GM12875 (cell line): ENCODE results near the gene PAK5.

ENCODE experiments used
- H3K4me3 ChIP-seq: one replicate; pipeline ENCODE4 v1.5.1; 2011; ENCODE audit warnings: low read depth, low read length, control low read depth
- CTCF ChIP-seq: IDR thresholded peaks from 2 replicates; pipeline ENCODE4 v1.5.1; 2011; ENCODE audit warnings: low read depth, mild to moderate bottlenecking, control low read depth, inconsistent platforms, low read length, moderate library complexity, borderline replicate concordance; ENCODE audit not compliant: insufficient read depth

Gene PAK5

GRCh38 chr20:9498322-9498721 is 340.6 kb downstream of the PAK5 start:
- H3K4me3 ChIP-seq = no peak overlapping the region
- TF ChIP-seq CTCF = no peak

- H3K4me3 ChIP-seq = no peak overlapping the region
- no peak for TF ChIP-seq CTCF
Observed at GRCh38 chr20:9496155-9496554, 342.7 kb downstream of the PAK5 start.

- no peak for TF ChIP-seq CTCF
- no peak overlapping the region for H3K4me3 ChIP-seq
Observed at GRCh38 chr20:9495701-9496100, 343.2 kb downstream of the PAK5 start.

GRCh38 chr20:9493803-9494202 is 345.1 kb downstream of the PAK5 start:
- no peak overlapping the region for H3K4me3 ChIP-seq
- TF ChIP-seq CTCF = no peak

GRCh38 chr20:9492067-9492466 is 346.8 kb downstream of the PAK5 start:
- H3K4me3 ChIP-seq = no peak overlapping the region
- no peak for TF ChIP-seq CTCF

GRCh38 chr20:9491324-9491723 is 347.6 kb downstream of the PAK5 start:
- no peak overlapping the region for H3K4me3 ChIP-seq
- no peak for TF ChIP-seq CTCF

GRCh38 chr20:9490631-9491030 is 348.2 kb downstream of the PAK5 start:
- no peak for TF ChIP-seq CTCF
- H3K4me3 ChIP-seq = no peak overlapping the region
